ENCODE data around the gene PPP1R36.
"Not testable (repeated sequence)": the region's sequence is repeated elsewhere in the genome, so short reads cannot be mapped to it uniquely, and the experiment has no call there.

PPP1R36 gene

DNA sequence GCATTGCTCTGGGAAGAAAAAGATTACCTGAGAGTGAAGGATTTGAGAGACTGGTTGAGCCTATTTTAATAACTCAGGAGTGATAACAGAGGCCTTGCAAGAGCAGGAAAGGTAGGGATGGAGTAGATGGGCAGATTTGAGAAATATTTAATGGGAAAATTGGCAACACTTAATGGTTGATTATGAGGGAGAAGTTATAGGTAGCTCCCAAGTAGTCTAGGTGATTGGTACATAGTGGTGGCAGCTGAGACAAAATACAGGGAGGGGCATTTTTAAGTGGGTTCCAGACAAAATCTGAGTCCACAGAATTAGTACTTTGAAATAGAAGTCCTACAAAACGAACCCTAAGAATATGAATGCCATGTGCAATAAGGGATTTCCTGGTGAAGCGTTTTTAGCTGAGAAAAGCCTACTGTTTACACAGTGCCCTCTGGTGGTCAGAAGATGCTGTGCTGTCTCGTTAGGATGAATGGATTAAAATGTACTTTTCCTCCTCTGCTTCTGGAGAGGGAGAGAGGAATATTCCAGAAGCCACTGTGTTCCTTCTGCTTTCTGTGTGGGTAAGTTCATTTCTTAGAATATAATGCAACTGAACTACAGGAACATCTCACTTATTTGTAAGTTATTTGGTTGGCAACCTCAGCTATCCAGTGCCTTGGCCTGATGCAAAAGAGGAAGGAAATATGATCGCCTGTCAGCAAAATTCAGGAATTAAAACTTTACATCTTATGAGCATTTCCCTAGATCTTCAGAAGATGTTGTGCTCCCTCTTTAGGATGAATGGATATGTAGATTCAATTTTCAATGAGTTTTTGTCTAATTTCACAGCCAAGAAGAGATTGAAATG, 38.7 kb upstream of the PPP1R36 start:
- no peak overlapping the region for H3K4me3 ChIP-seq (ENCODE audit: low read depth, low read length)
- peak; percentile 90 for TF ChIP-seq CTCF (IDR thresholded peaks at IDR 0.05; ENCODE audit: low read depth, low read length)
- peak; percentile 68 for DNase-seq (ENCODE audit: low read depth, low spot score)
- in situ Hi-C loops (cut with HindIII; ENCODE audit: low sequenced_read_pairs), result no loop called here

DNA sequence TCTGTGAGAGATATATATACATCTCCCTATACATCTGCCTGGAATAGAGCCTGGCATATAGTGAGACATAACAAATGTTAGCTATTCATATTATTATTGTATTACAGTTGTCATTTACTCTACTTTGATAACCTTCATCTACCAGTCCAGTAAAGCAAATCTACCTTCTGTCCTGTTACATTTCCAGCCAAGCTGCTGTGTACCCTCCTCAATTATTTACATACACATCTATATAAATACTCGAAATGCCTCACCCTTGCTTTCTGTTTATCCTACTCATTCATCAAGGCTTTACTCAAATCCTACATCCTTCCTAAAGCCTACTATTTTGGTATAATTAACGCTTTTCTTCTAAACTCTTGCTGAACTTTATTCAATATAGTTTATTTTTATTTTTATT, 36.5 kb upstream of the PPP1R36 start:
- no peak for TF ChIP-seq CTCF (IDR thresholded peaks at IDR 0.05; ENCODE audit: low read depth, low read length)
- DNase-seq (ENCODE audit: low read depth, low spot score), result no peak
- H3K4me3 ChIP-seq (ENCODE audit: low read depth, low read length), result no peak overlapping the region
- in situ Hi-C loops (cut with HindIII; ENCODE audit: low sequenced_read_pairs), result no loop called here

GRCh38 chr14:64515053-64515452, 34.7 kb upstream of the PPP1R36 start:
- DNase-seq (ENCODE audit: low read depth, low spot score), result no peak
- no peak for TF ChIP-seq CTCF (IDR thresholded peaks at IDR 0.05; ENCODE audit: low read depth, low read length)
- in situ Hi-C loops (cut with HindIII; ENCODE audit: low sequenced_read_pairs), result no loop called here
- H3K4me3 ChIP-seq (ENCODE audit: low read depth, low read length), result no peak overlapping the region

GRCh38 chr14:64516969-64517368, 32.8 kb upstream of the PPP1R36 start:
- no peak for DNase-seq (ENCODE audit: low read depth, low spot score)
- no peak for TF ChIP-seq CTCF (IDR thresholded peaks at IDR 0.05; ENCODE audit: low read depth, low read length)
- in situ Hi-C loops (cut with HindIII; ENCODE audit: low sequenced_read_pairs), result no loop called here

GRCh38 chr14:64517667-64518066, 32.1 kb upstream of the PPP1R36 start:
- H3K4me3 ChIP-seq (ENCODE audit: low read depth, low read length); DNase-seq (ENCODE audit: low read depth, low spot score); in situ Hi-C loops (cut with HindIII; ENCODE audit: low sequenced_read_pairs): not testable (repeated sequence)

More at GRCh38 chr14:64516969-64517368, 32.8 kb upstream of the PPP1R36 start:
- no peak overlapping the region for H3K4me3 ChIP-seq (ENCODE audit: low read depth, low read length)

DNA sequence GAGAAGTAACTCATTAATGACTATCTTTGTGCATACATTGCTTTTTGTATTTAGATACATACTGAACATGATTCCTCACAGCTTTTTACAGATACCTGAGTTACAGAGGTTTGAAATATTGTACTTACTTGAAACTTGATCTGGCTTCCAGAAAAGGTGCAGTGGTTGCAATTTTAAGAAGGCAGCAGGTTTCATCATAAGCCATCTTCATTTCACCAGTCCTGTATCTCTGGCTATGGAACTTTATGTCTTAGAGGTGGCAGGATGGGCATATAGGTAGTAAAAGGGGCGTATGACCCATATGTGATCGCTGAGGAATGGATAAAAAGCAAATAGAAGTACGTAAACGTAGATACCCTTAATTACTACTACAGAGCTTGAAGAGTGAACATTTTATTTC, 31.5 kb upstream of the PPP1R36 start:
- in situ Hi-C loops (cut with HindIII; ENCODE audit: low sequenced_read_pairs), result no loop called here
- no peak overlapping the region for H3K4me3 ChIP-seq (ENCODE audit: low read depth, low read length)
- TF ChIP-seq CTCF (IDR thresholded peaks at IDR 0.05; ENCODE audit: low read depth, low read length), result no peak
- no peak for DNase-seq (ENCODE audit: low read depth, low spot score)

- H3K4me3 ChIP-seq (ENCODE audit: low read depth, low read length), result no peak overlapping the region
- in situ Hi-C loops (cut with HindIII; ENCODE audit: low sequenced_read_pairs), result no loop called here
- no peak for TF ChIP-seq CTCF (IDR thresholded peaks at IDR 0.05; ENCODE audit: low read depth, low read length)
- DNase-seq (ENCODE audit: low read depth, low spot score), result no peak
Observed at GRCh38 chr14:64520699-64521098, 29.1 kb upstream of the PPP1R36 start.

All from astrocyte of the spinal cord (primary cell).